ENCODE data around the gene C10orf88. TPM values are rescaled to one million over a fixed set of nuclear protein-coding genes. Genes with fewer than 3 reads are reported as not detected.

C10orf88 gene
- total and polyA plus RNA-seq, 2 of the 13 experiments (the other 11 are each of a cell fraction or from before 2014, with no cell fraction given) = 4.6 to 11.8 TPM

- no peak for TF ChIP-seq RBM22 (optimal IDR thresholded peaks at IDR 0.05; ENCODE audit: low read length)
- peak; percentile 72 for TF ChIP-seq ZBTB7A (CRISPR knock-in tag; IDR thresholded peaks at IDR 0.05)
- TF ChIP-seq ZSCAN21 (CRISPR knock-in tag; IDR thresholded peaks at IDR 0.05; ENCODE audit: borderline replicate concordance) = peak; percentile 96; the same call in 1 of the 2 replicates
- TF ChIP-seq ZNF3 (CRISPR knock-in tag; IDR thresholded peaks at IDR 0.05) = 0 out of 2 replicates have a peak, but pooled peaks have one; percentile 45
- no peak for TF ChIP-seq FOXK2 (IDR thresholded peaks at IDR 0.05)
- TF ChIP-seq CSRNP1 (CRISPR knock-in tag; IDR thresholded peaks at IDR 0.05) = peak; percentile 93
- 0 out of 2 replicates have a peak, but pooled peaks have one; percentile 53 for TF ChIP-seq KLF9 (CRISPR knock-in tag; IDR thresholded peaks at IDR 0.05; ENCODE audit: low read depth)
- TF ChIP-seq ZNF256 (CRISPR knock-in tag; conservative IDR thresholded peaks at IDR 0.05) = peak; percentile 88; the same call in 1 of the 2 replicates
Measured at GRCh38 chr10:122953902-122954730, at the start of gene C10orf88 (continued).

- Histone ChIP-seq H3K4me1 (ENCODE audit: insufficient read depth, low read length) (peaks cover 34% of the 10 kb centered on the region), H3K4me3 (replicated peaks in 1 of 3; ENCODE audit: insufficient read depth in 1 of 3, low read depth in 2 of 3, low read length in 3 of 3) (no peak overlapping the region), H3K27ac (ENCODE audit: extremely low read length, insufficient read depth, low read length) (no peak overlapping the region), H3K27me3 (ENCODE audit: control insufficient read depth in 1 of 2, insufficient read depth in 2 of 2, low read length in 2 of 2) (no peaks in the 10 kb centered on the region), H3K4me2 (ENCODE audit: low read depth, low read length) (no peak overlapping the region), H2AFZ (ENCODE audit: low read length) (no peak overlapping the region), H3K36me3 (replicated peaks in 1 of 2; ENCODE audit: control insufficient read depth in 1 of 2, insufficient read depth in 2 of 2, low read length in 2 of 2) (peaks cover 10 to 26% of the 10 kb centered on the region in 2 experiments; a peak in 4 of 5 replicates), H3K79me2 (ENCODE audit: insufficient read depth, low read length) (peaks cover 73% of the 10 kb centered on the region), H3K9me3 (ENCODE audit: low read length) (no peaks in the 10 kb centered on the region), H3K9ac (ENCODE audit: insufficient read depth, low read depth, low read length) (no peak overlapping the region), H4K20me1 (ENCODE audit: insufficient read depth, low read length) (peaks cover 23% of the 10 kb centered on the region)
- TF ChIP-seq GPBP1L1 (CRISPR knock-in tag; IDR thresholded peaks at IDR 0.05) (no peak), MATR3 (CRISPR knock-in tag; IDR thresholded peaks at IDR 0.05) (no peak), ATF3 (CRISPR knock-in tag; IDR thresholded peaks at IDR 0.05) (no peak), ZNF800 (CRISPR knock-in tag; IDR thresholded peaks at IDR 0.05) (no peak), NFATC3 (CRISPR knock-in tag; IDR thresholded peaks at IDR 0.05) (no peak), CHD2 (IDR thresholded peaks at IDR 0.05; ENCODE audit: low read depth, low read length) (no peak), HNF4A (CRISPR knock-in tag; IDR thresholded peaks at IDR 0.05) (no peak), ZIK1 (CRISPR knock-in tag; IDR thresholded peaks at IDR 0.05; ENCODE audit: borderline replicate concordance, low read depth) (no peak)
- 95% methylated on average over 2 of the region's 2 CpGs for WGBS (ENCODE audit: low lambda C conversion rate)
- ATAC-seq (no peak), FAIRE-seq (no peak), DNase-seq (ENCODE audit: low spot score) (no peak)
- ChIA-PET CTCF (ENCODE audit: low intra/inter-chr PET ratio, low total read pairs) (no interaction called here), POLR2A (no interaction called here)
- no TSS peak for BruUV-seq (replicated peaks)
- in situ Hi-C loops (cut with HindIII; ENCODE audit: extremely low pct_ligation_motif_present, low pct_unique_long_range_greater_than_20kb) = no loop called here
- intact Hi-C loops (cut with micrococcal nuclease; ENCODE audit: unreplicated experiment) = no loop called here
Measured at GRCh38 chr10:123001370-123001769, 47.3 kb upstream of the C10orf88 start.

Data from HepG2 (cell line).